Muscle layer of duodenum (tissue), 2 donors: ENCODE data around the gene GPAT3.
"Not testable (repeated sequence)": the region's sequence is repeated elsewhere in the genome, so short reads cannot be mapped to it uniquely, and the experiment has no call there.

Experiments used
- H3K27ac ChIP-seq: one replicate; pipeline ENCODE4 v1.7.0; 2013; ENCODE audit warnings: mild to moderate bottlenecking, low read length
- H3K27me3 ChIP-seq: one replicate; pipeline ENCODE4 v1.7.0; 2013; ENCODE audit warnings: low read depth, mild to moderate bottlenecking, control low read depth, low read length
- H3K36me3 ChIP-seq, 2 donors: one replicate each; pipeline ENCODE4 v1.7.0; 2013; ENCODE audit warnings: low read length in 2 of 2, control low read depth in 1 of 2, mild to moderate bottlenecking in 1 of 2; ENCODE audit not compliant: insufficient read depth in 2 of 2, control insufficient read depth in 1 of 2
- H3K4me1 ChIP-seq, 2 donors: one replicate each; pipeline ENCODE4 v1.7.0; 2013; ENCODE audit warnings: low read length in 2 of 2, mild to moderate bottlenecking in 2 of 2, control low read depth in 1 of 2, moderate library complexity in 1 of 2; ENCODE audit not compliant: insufficient read depth in 2 of 2, control insufficient read depth in 1 of 2
- H3K4me3 ChIP-seq, 2 donors: one replicate each; pipeline ENCODE4 v1.7.0; 2013; ENCODE audit warnings: low read length in 2 of 2, low read depth in 1 of 2, mild to moderate bottlenecking in 1 of 2
- H3K9me3 ChIP-seq, 2 donors: one replicate each; pipeline ENCODE4 v1.7.0; 2013; ENCODE audit warnings: low read length in 2 of 2, control low read depth in 1 of 2, mild to moderate bottlenecking in 1 of 2; ENCODE audit not compliant: control insufficient read depth in 1 of 2
- donor health status: healthy.

GPAT3 gene

GRCh38 chr4:83576237-83576636 is 40.3 kb downstream of the GPAT3 start:
- H3K9me3 ChIP-seq, H3K4me3 ChIP-seq, H3K4me1 ChIP-seq, H3K27me3 ChIP-seq, H3K36me3 ChIP-seq, H3K27ac ChIP-seq: not testable (repeated sequence)

- no peak overlapping the region for H3K4me3 ChIP-seq
- peaks cover 6 to 8% of the 10 kb centered on the region in 2 donors for H3K4me1 ChIP-seq
- no peaks in the 10 kb centered on the region for H3K9me3 ChIP-seq
- no peaks in the 10 kb centered on the region for H3K36me3 ChIP-seq
- H3K27ac ChIP-seq, result no peak overlapping the region
- H3K27me3 ChIP-seq, result no peaks in the 10 kb centered on the region
Observed at GRCh38 chr4:83581411-83582288, 45.7 kb downstream of the GPAT3 start.

DNA sequence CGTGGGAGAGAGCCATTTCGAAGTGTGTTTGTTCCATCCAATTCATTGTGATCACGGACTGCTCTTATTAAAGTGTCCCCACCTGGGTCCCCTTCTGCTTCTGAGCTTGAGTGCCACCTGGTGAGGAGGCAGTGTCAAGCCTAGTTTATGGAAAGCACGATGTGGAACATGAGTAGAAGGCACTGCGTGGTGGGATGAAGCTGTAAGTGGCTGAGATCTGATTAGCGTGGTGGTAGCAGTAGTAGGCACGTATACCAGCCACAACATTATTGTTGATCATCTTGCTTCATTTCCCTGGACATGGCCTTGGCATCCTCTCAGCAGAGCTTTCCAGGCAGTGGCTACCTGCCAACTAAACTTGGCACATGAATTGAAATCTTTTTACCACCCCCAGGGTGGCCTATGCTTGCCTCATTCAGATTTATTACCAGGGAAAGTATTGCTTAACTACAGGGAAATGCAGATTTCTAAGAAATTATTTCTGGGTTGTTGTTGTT is 46.4 kb downstream of the GPAT3 start:
- no peak overlapping the region for H3K27ac ChIP-seq
- peaks cover 6 to 8% of the 10 kb centered on the region in 2 donors for H3K4me1 ChIP-seq

GRCh38 chr4:83585982-83586508 is 50.1 kb downstream of the GPAT3 start:
- Histone ChIP-seq H3K9me3 (no peaks in the 10 kb centered on the region), H3K27ac (no peak overlapping the region), H3K27me3 (no peaks in the 10 kb centered on the region), H3K4me3 (no peak overlapping the region), H3K4me1 (peaks cover 6 to 8% of the 10 kb centered on the region in 2 donors), H3K36me3 (no peaks in the 10 kb centered on the region)

More for the DNA sequence above, 46.4 kb downstream of the GPAT3 start:
- Histone ChIP-seq H3K27me3 (no peaks in the 10 kb centered on the region), H3K9me3 (no peaks in the 10 kb centered on the region), H3K36me3 (no peaks in the 10 kb centered on the region), H3K4me3 (no peak overlapping the region)

DNA sequence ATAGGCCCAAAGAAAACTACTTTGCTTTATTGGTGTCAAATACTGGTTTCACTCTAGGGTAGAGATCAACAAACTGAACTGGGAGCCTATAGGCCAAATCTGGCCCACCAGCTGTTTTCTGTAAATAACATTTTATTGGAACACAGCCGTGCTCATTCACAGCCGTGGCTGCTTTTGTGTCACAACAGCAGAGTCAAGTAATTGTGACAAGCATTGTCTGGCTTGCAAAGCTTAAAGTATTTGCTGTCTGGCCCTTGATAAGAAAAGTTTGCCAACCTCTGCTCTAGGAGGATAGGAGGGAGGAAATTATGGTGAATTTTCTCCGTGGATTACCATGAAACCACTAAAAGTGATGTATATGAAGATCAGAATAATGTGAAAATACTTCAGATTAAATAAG is 53.4 kb downstream of the GPAT3 start:
- no peaks in the 10 kb centered on the region for H3K4me1 ChIP-seq
- no peak overlapping the region for H3K27ac ChIP-seq

GRCh38 chr4:83591056-83591455 is 55.1 kb downstream of the GPAT3 start:
- Histone ChIP-seq H3K27ac (no peak overlapping the region), H3K36me3 (no peaks in the 10 kb centered on the region), H3K4me1 (no peaks in the 10 kb centered on the region), H3K4me3 (no peak overlapping the region), H3K27me3 (no peaks in the 10 kb centered on the region), H3K9me3 (no peaks in the 10 kb centered on the region)

More for the DNA sequence above, 53.4 kb downstream of the GPAT3 start:
- Histone ChIP-seq H3K4me3 (no peak overlapping the region), H3K9me3 (no peaks in the 10 kb centered on the region), H3K36me3 (no peaks in the 10 kb centered on the region), H3K27me3 (no peaks in the 10 kb centered on the region)

DNA sequence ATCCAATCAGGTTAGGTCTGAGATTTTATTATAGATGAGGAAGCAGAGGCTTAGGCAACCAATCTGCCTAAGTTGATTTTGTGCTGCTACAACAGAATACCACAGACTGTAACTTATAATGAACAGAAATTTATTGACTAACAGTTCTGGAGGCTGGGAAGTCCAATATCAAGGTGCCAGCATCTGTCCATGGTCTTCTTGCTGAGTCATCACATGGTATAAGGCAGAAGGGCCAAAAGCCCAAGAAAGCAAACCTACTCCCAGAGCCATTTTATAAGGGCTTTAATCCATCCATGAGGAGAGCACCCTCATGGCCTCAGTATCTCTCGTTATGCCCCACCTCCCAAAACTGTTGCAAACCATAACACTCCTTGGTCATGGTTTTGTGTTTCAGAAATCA is 55.8 kb downstream of the GPAT3 start:
- Histone ChIP-seq H3K9me3 (no peaks in the 10 kb centered on the region), H3K27me3 (no peaks in the 10 kb centered on the region), H3K4me1 (no peaks in the 10 kb centered on the region), H3K27ac (no peak overlapping the region), H3K4me3 (no peak overlapping the region), H3K36me3 (no peaks in the 10 kb centered on the region)

- no peaks in the 10 kb centered on the region for H3K9me3 ChIP-seq
- no peaks in the 10 kb centered on the region for H3K27me3 ChIP-seq
- H3K27ac ChIP-seq, result no peak overlapping the region
- H3K4me3 ChIP-seq, result no peak overlapping the region
- H3K4me1 ChIP-seq, result no peaks in the 10 kb centered on the region
- peaks cover 0 to 4% of the 10 kb centered on the region in 2 donors for H3K36me3 ChIP-seq
Observed at GRCh38 chr4:83599183-83599582, 63.3 kb downstream of the GPAT3 start.

- no peaks in the 10 kb centered on the region for H3K9me3 ChIP-seq
- no peak overlapping the region for H3K4me3 ChIP-seq
- no peak overlapping the region for H3K27ac ChIP-seq
- no peaks in the 10 kb centered on the region for H3K4me1 ChIP-seq
- H3K27me3 ChIP-seq, result no peaks in the 10 kb centered on the region
- H3K36me3 ChIP-seq, result peaks cover 0 to 4% of the 10 kb centered on the region in 2 donors
Observed at GRCh38 chr4:83603129-83603528, 67.2 kb downstream of the GPAT3 start.

DNA sequence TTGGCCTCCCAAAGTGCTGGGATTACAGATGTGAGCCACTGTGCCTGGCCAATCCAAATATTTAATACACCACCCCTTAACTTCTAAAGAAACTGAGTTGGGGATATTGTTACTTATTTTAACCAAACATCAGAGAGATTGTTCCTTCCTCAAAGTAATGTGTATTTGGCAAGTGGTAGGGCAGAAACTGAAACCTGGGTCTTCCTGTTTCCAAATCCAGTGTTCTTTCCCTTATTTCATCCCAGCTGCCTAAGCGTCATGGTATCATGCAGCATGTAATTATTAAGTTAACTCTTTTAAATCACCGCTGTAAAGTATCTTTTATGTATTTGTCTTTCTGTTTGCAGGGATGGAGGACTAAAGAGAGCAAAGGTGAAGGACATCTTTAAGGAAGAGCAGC is 68.4 kb downstream of the GPAT3 start:
- Histone ChIP-seq H3K9me3 (no peaks in the 10 kb centered on the region), H3K27me3 (no peaks in the 10 kb centered on the region), H3K36me3 (peaks cover 0 to 2% of the 10 kb centered on the region in 2 donors), H3K27ac (no peak overlapping the region), H3K4me1 (no peaks in the 10 kb centered on the region), H3K4me3 (no peak overlapping the region)

DNA sequence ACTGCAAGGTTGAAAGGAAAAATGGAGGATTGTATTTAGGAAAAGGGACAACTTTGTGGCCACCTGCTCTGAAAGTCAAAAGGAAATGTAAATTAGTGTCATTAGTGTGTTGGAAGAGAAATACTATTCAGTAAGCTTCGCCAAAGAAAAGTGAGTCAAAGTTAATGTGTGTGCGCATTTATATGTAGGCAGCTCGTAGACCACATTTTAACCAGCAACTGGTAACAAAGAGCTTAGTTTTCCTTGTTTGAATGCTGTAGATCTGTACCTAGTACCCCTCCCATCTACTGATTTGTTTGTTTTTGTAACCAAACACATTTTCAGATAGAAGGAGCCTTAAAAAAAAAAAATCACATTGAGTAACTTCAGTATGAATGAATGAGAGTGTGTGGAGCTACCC is 69.3 kb downstream of the GPAT3 start:
- Histone ChIP-seq H3K27ac (no peak overlapping the region), H3K4me1 (no peaks in the 10 kb centered on the region), H3K9me3 (no peaks in the 10 kb centered on the region), H3K4me3 (no peak overlapping the region), H3K27me3 (no peaks in the 10 kb centered on the region), H3K36me3 (no peaks in the 10 kb centered on the region)
